Fibroblast of lung (primary cell): ENCODE data around the gene SPON1.

ENCODE experiments used
- CTCF ChIP-seq, 2 donors: IDR thresholded peaks in 1 of 2; conservative IDR thresholded peaks in 1 of 2; 1 replicate in 1 of 2; 2 replicates in 1 of 2; pipeline ENCODE4 v1.5.1; 2011 to 2012; ENCODE audit warnings: low read length in 2 of 2, control low read depth in 1 of 2, inconsistent platforms in 1 of 2, low read depth in 1 of 2, mild to moderate bottlenecking in 1 of 2
- EZH2 ChIP-seq: IDR thresholded peaks from 2 replicates; pipeline ENCODE4 v1.5.1; 2012; ENCODE audit warnings: low read length, control low read depth, mild to moderate bottlenecking; ENCODE audit errors: missing control alignments

DNA sequence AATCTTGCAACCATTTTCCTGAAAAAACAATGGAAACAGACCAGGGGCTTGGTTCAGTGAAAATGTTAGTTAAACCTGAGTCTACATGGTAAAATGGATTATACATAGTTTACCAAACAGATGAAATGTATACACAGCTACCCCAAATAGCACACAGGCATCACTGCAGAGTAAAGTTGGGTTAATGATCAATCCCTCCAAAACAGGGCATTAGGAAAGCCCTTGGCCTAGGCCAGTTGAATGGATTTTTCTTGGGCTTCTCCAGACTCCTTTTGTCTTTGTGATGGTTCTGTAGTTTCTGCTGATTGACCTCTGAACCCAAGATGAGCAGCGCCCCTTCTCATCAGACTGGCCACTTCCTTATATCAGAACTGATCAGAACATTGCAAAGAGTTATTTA is 222.9 kb downstream of the SPON1 start:
- TF ChIP-seq EZH2 = no peak
- no peak for TF ChIP-seq CTCF (conservative IDR thresholded peaks at IDR 0.05 in 1 of 2, IDR thresholded peaks at IDR 0.05 in 1 of 2; ENCODE audit: low read depth in 1 of 2, low read length in 2 of 2)
